Smooth muscle cell of trachea (primary cell): ENCODE results near the gene RFC2. TPM values are rescaled to one million over a fixed set of nuclear protein-coding genes. Genes with fewer than 3 reads are reported as not detected.

Experiments used
- total RNA-seq: library from RNA; depleted of rRNA; stranded (reverse); fragments of >200 nt; gene quantifications from 2 replicates; pipeline ENCODE4 v1.2.1, GENCODE V29; 2014

Gene RFC2
- 10.4 and 27.1 TPM in 2 replicates for total RNA-seq

DNA sequence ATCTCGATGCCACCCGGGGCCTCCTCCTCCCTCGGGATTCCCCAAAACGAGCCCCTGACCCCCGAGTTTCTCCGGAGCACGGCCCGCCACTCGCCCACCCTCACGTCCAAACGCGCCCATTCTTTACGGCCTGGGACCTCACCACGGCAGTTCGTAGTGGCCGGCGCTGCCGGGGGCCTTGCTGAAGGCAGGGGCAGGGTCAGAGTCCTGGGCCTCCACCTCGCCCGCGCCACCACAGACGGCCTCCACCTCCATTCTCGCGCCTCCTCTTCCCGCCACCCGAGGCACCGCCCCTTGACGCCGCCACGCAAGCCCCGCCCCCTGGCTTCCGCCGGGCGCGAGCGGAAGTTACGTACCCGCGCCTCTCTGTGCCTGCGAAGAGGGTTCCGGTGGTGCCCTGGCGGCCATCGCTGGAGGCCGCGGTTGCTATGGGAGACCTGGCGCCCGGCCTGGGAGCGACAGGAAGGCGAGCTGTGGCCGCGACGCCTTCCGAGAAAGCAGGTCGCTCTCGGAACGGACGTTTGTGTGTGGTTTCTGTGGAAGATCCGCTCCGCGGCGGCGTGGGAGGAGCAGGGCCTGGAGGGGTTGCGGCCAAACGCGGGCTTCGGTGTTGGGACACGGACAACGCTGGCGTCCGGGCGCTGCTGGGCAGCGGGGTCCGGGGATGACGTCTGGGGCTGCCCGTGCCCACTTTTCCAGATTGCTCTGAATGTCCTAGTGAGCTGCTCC lies at the start of gene RFC2:
Gene RFC2 (minus strand): TSS at position 271 of the 729 bp plus-strand sequence. CDS start 16 bp downstream, at position 255.

DNA sequence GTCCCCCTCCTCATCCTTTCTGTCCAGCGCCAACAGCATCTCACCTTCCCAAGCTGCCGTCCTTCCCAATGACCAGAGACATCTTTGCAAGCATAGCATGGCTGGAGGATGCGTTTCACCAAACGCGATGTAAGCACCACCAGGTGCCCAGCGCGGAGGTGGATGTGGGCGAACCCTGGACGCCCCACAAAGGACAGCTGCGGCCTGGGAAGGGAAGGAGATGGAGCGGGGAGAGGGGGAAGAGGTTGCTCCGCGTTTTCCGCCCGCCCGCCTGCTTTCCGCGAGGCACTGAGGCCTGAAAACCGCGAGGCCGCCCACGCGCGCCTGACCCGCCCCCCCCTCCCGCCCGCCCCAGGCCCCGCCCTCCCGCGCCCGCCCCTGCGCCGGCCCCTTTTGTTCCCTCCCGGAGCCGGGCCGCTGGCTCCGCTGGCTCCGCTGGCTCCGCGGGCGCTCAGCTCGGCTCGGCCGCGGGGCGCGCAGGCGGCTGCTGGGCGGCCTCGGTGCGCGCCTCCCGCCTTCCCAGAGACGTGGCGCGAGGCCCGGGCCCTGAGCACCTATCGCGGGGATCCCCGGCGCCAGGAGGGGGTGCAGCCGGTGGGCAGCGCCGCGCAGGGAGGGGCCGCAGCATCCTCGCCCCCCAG lies 34.9 kb upstream of the RFC2 start, which contains the start of gene CLIP2:
Gene CLIP2 (plus strand): TSS at position 390 of the 641 bp plus-strand sequence. CDS start 28,140 bp downstream, outside the sequence.

Other genes starting within 250 kb of the RFC2 start
- 4.4 and 7.8 TPM in 2 replicates for gene ELN, start 226.2 kb downstream of the RFC2 start, total RNA-seq
- gene LIMK1, start 170.6 kb downstream of the RFC2 start, total RNA-seq: 37.7 and 77.6 TPM in 2 replicates
- 356 and 392 TPM in 2 replicates for gene EIF4H, start 80.0 kb downstream of the RFC2 start, total RNA-seq
- gene LAT2, start 44.4 kb downstream of the RFC2 start, total RNA-seq: 0.73 and 1.3 TPM in 2 replicates
- 63.6 and 120 TPM in 2 replicates for gene CLIP2, start 35.0 kb upstream of the RFC2 start, total RNA-seq
- gene GTF2IRD1, start 199.5 kb upstream of the RFC2 start, total RNA-seq: 8.3 and 9.9 TPM in 2 replicates